ENCODE measurements around the gene KRTAP5-1.
"Not testable (repeated sequence)": the region's sequence is repeated elsewhere in the genome, so short reads cannot be mapped to it uniquely, and the experiment has no call there.

The KRTAP5-1 gene

GRCh38 chr11:1584661-1585370 is at the start of gene KRTAP5-1:
KRTAP5-1 (minus strand) TSS chr11:1585283; CDS start chr11:1585249, 34 bp downstream.
- H3K27ac ChIP-seq; DNase-seq (ENCODE audit: low read depth, low spot score): not testable (repeated sequence)

- no peak overlapping the region for H3K27ac ChIP-seq
- DNase-seq (ENCODE audit: low read depth, low spot score), result no peak
Observed at GRCh38 chr11:1633864-1634263, 48.8 kb upstream of the KRTAP5-1 start.

- no peak for DNase-seq (ENCODE audit: low read depth, low spot score)
- H3K27ac ChIP-seq, result no peak overlapping the region
Observed at GRCh38 chr11:1632053-1632714, 47.1 kb upstream of the KRTAP5-1 start.

GRCh38 chr11:1631066-1631568 is 46.0 kb upstream of the KRTAP5-1 start:
- H3K27ac ChIP-seq, result no peak overlapping the region
- DNase-seq (ENCODE audit: low read depth, low spot score), result no peak

- no peak for DNase-seq (ENCODE audit: low read depth, low spot score)
- H3K27ac ChIP-seq, result no peak overlapping the region
Observed at GRCh38 chr11:1630271-1630670, 45.2 kb upstream of the KRTAP5-1 start.

GRCh38 chr11:1629326-1630185 is 44.5 kb upstream of the KRTAP5-1 start, which contains the start of gene KRTAP5-5:
KRTAP5-5 (plus strand) TSS chr11:1629775; CDS start chr11:1629841, 66 bp downstream.
- no peak within 1 kb of the TSS for H3K27ac ChIP-seq
- no peak for DNase-seq (ENCODE audit: low read depth, low spot score)

GRCh38 chr11:1628506-1629325 is 43.6 kb upstream of the KRTAP5-1 start:
- no peak overlapping the region for H3K27ac ChIP-seq
- DNase-seq (ENCODE audit: low read depth, low spot score), result no peak

- H3K27ac ChIP-seq, result no peak overlapping the region
- no peak for DNase-seq (ENCODE audit: low read depth, low spot score)
Observed at GRCh38 chr11:1625541-1625940, 40.5 kb upstream of the KRTAP5-1 start.

GRCh38 chr11:1624621-1625020 is 39.5 kb upstream of the KRTAP5-1 start:
- no peak overlapping the region for H3K27ac ChIP-seq
- no peak for DNase-seq (ENCODE audit: low read depth, low spot score)

- DNase-seq (ENCODE audit: low read depth, low spot score), result no peak
- no peak overlapping the region for H3K27ac ChIP-seq
Observed at GRCh38 chr11:1623716-1624115, 38.6 kb upstream of the KRTAP5-1 start.

GRCh38 chr11:1622086-1622485 is 37.0 kb upstream of the KRTAP5-1 start, which contains the start of gene KRTAP5-4:
KRTAP5-4 (minus strand) TSS chr11:1622138; CDS start chr11:1622093, 45 bp downstream.
- no peak for DNase-seq (ENCODE audit: low read depth, low spot score)
- no peak within 1 kb of the TSS for H3K27ac ChIP-seq

- no peak for DNase-seq (ENCODE audit: low read depth, low spot score)
- H3K27ac ChIP-seq, result no peak overlapping the region
Observed at GRCh38 chr11:1619449-1619848, 34.4 kb upstream of the KRTAP5-1 start.

GRCh38 chr11:1618231-1618630 is 33.1 kb upstream of the KRTAP5-1 start:
- no peak for DNase-seq (ENCODE audit: low read depth, low spot score)
- no peak overlapping the region for H3K27ac ChIP-seq

GRCh38 chr11:1608363-1608762 is 23.3 kb upstream of the KRTAP5-1 start, which contains the start of gene KRTAP5-3:
KRTAP5-3 (minus strand) TSS chr11:1608463; CDS start chr11:1608385, 78 bp downstream.
- H3K27ac ChIP-seq, result no peak within 1 kb of the TSS
- no peak for DNase-seq (ENCODE audit: low read depth, low spot score)

- not testable (repeated sequence) for H3K27ac ChIP-seq; DNase-seq (ENCODE audit: low read depth, low spot score)
Observed at GRCh38 chr11:1607901-1608300, 22.8 kb upstream of the KRTAP5-1 start.

GRCh38 chr11:1607156-1607845 is 22.2 kb upstream of the KRTAP5-1 start:
- not testable (repeated sequence) for DNase-seq (ENCODE audit: low read depth, low spot score)

GRCh38 chr11:1605923-1606322 is 20.8 kb upstream of the KRTAP5-1 start:
- H3K27ac ChIP-seq; DNase-seq (ENCODE audit: low read depth, low spot score): not testable (repeated sequence)

More at GRCh38 chr11:1607156-1607845, 22.2 kb upstream of the KRTAP5-1 start:
- H3K27ac ChIP-seq, result not testable (repeated sequence)

- H3K27ac ChIP-seq, result no peak overlapping the region
- no peak for DNase-seq (ENCODE audit: low read depth, low spot score)
Observed at GRCh38 chr11:1604711-1605110, 19.6 kb upstream of the KRTAP5-1 start.

- DNase-seq (ENCODE audit: low read depth, low spot score), result no peak
- H3K27ac ChIP-seq, result no peak overlapping the region
Observed at GRCh38 chr11:1604181-1604580, 19.1 kb upstream of the KRTAP5-1 start.
